NT2/D1 (cell line): ENCODE results near the gene FHOD3.

ENCODE experiments used
- SUZ12 ChIP-seq: IDR thresholded peaks from 2 replicates; pipeline ENCODE4 v1.6.1; 2011; ENCODE audit not compliant: insufficient read length, insufficient read depth; ENCODE audit errors: extremely low read depth
- YY1 ChIP-seq: IDR thresholded peaks from 2 replicates; pipeline ENCODE4 v1.6.1; 2011; ENCODE audit not compliant: insufficient read length, insufficient read depth

DNA sequence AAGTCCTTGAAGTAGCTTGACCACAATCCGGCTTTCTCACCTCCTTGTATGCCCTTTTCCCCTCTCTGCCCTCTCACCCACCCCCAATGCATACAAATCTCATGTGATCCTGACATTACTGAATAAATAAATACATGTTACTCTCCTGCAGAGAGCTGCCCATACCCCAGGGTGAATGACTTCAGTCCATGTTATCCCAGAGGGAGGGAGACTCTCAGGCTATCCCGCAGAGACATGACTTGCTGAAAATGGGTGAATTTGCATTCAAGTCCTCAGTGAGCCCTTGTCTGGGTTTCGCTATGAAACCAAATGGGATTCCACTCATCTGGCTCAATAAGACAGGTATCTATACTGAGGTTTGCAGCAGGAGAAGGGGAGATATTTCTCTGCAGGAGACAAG, 168.5 kb downstream of the FHOD3 start:
- TF ChIP-seq YY1 (no peak), SUZ12 (no peak)
